ENCODE measurements around the gene TBC1D2B.

Gene TBC1D2B

GRCh38 chr15:78054518-78054917 lies 23.0 kb downstream of the TBC1D2B start:
- Histone ChIP-seq H3K4me3 (ENCODE audit: low read length) (no peak overlapping the region), H3K27me3 (ENCODE audit: control insufficient read depth, insufficient read depth, low read length) (no peaks in the 10 kb centered on the region), H3K27ac (ENCODE audit: low read length) (no peak overlapping the region), H3K36me3 (ENCODE audit: control insufficient read depth, insufficient read depth, low read length) (no peaks in the 10 kb centered on the region), H3K4me1 (ENCODE audit: control insufficient read depth, insufficient read depth, low read length) (peaks cover 4% of the 10 kb centered on the region), H3K9me3 (ENCODE audit: control insufficient read depth, insufficient read depth, low read length) (no peaks in the 10 kb centered on the region)
- DNase-seq (ENCODE audit: low read depth, low spot score) = no peak
- WGBS (ENCODE audit: insufficient coverage, insufficient read length) = no CpG with 5 or more reads among the region's 2 CpGs

GRCh38 chr15:78052545-78052944 lies 25.0 kb downstream of the TBC1D2B start:
- Histone ChIP-seq H3K27ac (ENCODE audit: low read length) (no peak overlapping the region), H3K4me3 (ENCODE audit: low read length) (no peak overlapping the region), H3K27me3 (ENCODE audit: control insufficient read depth, insufficient read depth, low read length) (no peaks in the 10 kb centered on the region), H3K4me1 (ENCODE audit: control insufficient read depth, insufficient read depth, low read length) (peaks cover 4% of the 10 kb centered on the region), H3K9me3 (ENCODE audit: control insufficient read depth, insufficient read depth, low read length) (no peaks in the 10 kb centered on the region), H3K36me3 (ENCODE audit: control insufficient read depth, insufficient read depth, low read length) (no peaks in the 10 kb centered on the region)
- no peak for DNase-seq (ENCODE audit: low read depth, low spot score)
- WGBS (ENCODE audit: insufficient coverage, insufficient read length) = no CpG with 5 or more reads among the region's 5 CpGs

GRCh38 chr15:78052001-78052401 lies 25.5 kb downstream of the TBC1D2B start:
- Histone ChIP-seq H3K4me3 (ENCODE audit: low read length) (no peak overlapping the region), H3K27me3 (ENCODE audit: control insufficient read depth, insufficient read depth, low read length) (no peaks in the 10 kb centered on the region), H3K27ac (ENCODE audit: low read length) (no peak overlapping the region), H3K9me3 (ENCODE audit: control insufficient read depth, insufficient read depth, low read length) (no peaks in the 10 kb centered on the region), H3K36me3 (ENCODE audit: control insufficient read depth, insufficient read depth, low read length) (no peaks in the 10 kb centered on the region), H3K4me1 (ENCODE audit: control insufficient read depth, insufficient read depth, low read length) (peaks cover 4% of the 10 kb centered on the region)
- DNase-seq (ENCODE audit: low read depth, low spot score) = no peak

GRCh38 chr15:78051596-78051995 lies 25.9 kb downstream of the TBC1D2B start:
- no CpG with 5 or more reads among the region's 3 CpGs for WGBS (ENCODE audit: insufficient coverage, insufficient read length)
- Histone ChIP-seq H3K4me1 (ENCODE audit: control insufficient read depth, insufficient read depth, low read length) (peaks cover 2% of the 10 kb centered on the region), H3K9me3 (ENCODE audit: control insufficient read depth, insufficient read depth, low read length) (no peaks in the 10 kb centered on the region), H3K4me3 (ENCODE audit: low read length) (no peak overlapping the region), H3K27me3 (ENCODE audit: control insufficient read depth, insufficient read depth, low read length) (no peaks in the 10 kb centered on the region), H3K27ac (ENCODE audit: low read length) (no peak overlapping the region), H3K36me3 (ENCODE audit: control insufficient read depth, insufficient read depth, low read length) (no peaks in the 10 kb centered on the region)
- no peak for DNase-seq (ENCODE audit: low read depth, low spot score)

DNA sequence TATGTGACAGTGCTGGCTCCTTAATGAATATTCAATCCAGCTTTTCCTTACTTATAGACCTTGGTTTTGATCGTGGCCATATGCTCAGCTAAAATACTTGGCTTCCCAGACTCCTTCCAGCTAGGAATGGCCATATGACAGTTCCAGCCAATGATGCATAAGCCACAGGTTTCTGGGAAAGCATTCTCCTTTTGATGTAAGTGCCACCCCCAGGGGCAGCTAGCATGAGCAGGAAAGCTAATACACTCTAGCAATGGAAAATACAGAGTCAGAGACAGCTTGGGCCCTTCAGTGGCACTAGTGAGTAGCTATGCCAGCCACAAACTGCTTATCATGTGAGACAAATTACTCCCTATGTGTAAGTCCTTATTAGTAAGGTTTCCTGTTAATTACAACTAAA lies 26.7 kb downstream of the TBC1D2B start:
- Histone ChIP-seq H3K36me3 (ENCODE audit: control insufficient read depth, insufficient read depth, low read length) (no peaks in the 10 kb centered on the region), H3K9me3 (ENCODE audit: control insufficient read depth, insufficient read depth, low read length) (no peaks in the 10 kb centered on the region), H3K4me1 (ENCODE audit: control insufficient read depth, insufficient read depth, low read length) (peaks cover 2% of the 10 kb centered on the region; the same call in 1 of the 2 replicates), H3K4me3 (ENCODE audit: low read length) (no peak overlapping the region), H3K27ac (ENCODE audit: low read length) (no peak overlapping the region), H3K27me3 (ENCODE audit: control insufficient read depth, insufficient read depth, low read length) (no peaks in the 10 kb centered on the region)
- DNase-seq (ENCODE audit: low read depth, low spot score) = no peak
- WGBS (ENCODE audit: insufficient coverage, insufficient read length) = no CpG with 5 or more reads among the region's 1 CpG

DNA sequence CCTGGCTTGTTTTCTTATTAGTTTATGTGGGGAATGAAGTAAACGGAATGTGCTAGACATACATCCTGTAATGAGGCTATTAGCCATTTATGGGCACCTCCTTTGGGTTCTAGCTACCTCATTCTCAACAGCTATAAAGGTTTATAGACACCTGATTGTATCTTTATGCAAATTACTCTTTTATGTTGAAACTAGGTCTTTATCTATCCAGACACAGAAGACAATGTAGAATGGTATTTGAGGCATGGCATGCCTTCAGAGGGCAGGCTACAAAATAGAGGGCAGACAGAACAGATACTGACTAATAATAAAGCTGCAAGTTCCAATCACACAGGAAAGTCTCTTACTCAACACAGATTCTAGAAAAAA lies 27.1 kb downstream of the TBC1D2B start:
- H3K9me3 ChIP-seq (ENCODE audit: control insufficient read depth, insufficient read depth, low read length) = no peaks in the 10 kb centered on the region
- peaks cover 2% of the 10 kb centered on the region; the same call in 1 of the 2 replicates for H3K4me1 ChIP-seq (ENCODE audit: control insufficient read depth, insufficient read depth, low read length)
- no CpG with 5 or more reads among the region's 1 CpG for WGBS (ENCODE audit: insufficient coverage, insufficient read length)
- DNase-seq (ENCODE audit: low read depth, low spot score) = no peak
- H3K4me3 ChIP-seq (ENCODE audit: low read length) = no peak overlapping the region
- no peaks in the 10 kb centered on the region for H3K36me3 ChIP-seq (ENCODE audit: control insufficient read depth, insufficient read depth, low read length)
- no peaks in the 10 kb centered on the region for H3K27me3 ChIP-seq (ENCODE audit: control insufficient read depth, insufficient read depth, low read length)
- no peak overlapping the region for H3K27ac ChIP-seq (ENCODE audit: low read length)

- no peaks in the 10 kb centered on the region for H3K9me3 ChIP-seq (ENCODE audit: control insufficient read depth, insufficient read depth, low read length)
- no peaks in the 10 kb centered on the region for H3K27me3 ChIP-seq (ENCODE audit: control insufficient read depth, insufficient read depth, low read length)
- H3K27ac ChIP-seq (ENCODE audit: low read length) = no peak overlapping the region
- H3K4me1 ChIP-seq (ENCODE audit: control insufficient read depth, insufficient read depth, low read length) = peaks cover 2% of the 10 kb centered on the region; the same call in 1 of the 2 replicates
- H3K4me3 ChIP-seq (ENCODE audit: low read length) = no peak overlapping the region
- WGBS (ENCODE audit: insufficient coverage, insufficient read length) = no CpG with 5 or more reads among the region's 7 CpGs
- H3K36me3 ChIP-seq (ENCODE audit: control insufficient read depth, insufficient read depth, low read length) = no peaks in the 10 kb centered on the region
- no peak for DNase-seq (ENCODE audit: low read depth, low spot score)
These were observed 27.6 kb downstream of the TBC1D2B start for GRCh38 chr15:78049691-78050440.

- H3K27me3 ChIP-seq (ENCODE audit: control insufficient read depth, insufficient read depth, low read length) = no peaks in the 10 kb centered on the region
- WGBS (ENCODE audit: insufficient coverage, insufficient read length) = no CpG with 5 or more reads among the region's 5 CpGs
- DNase-seq (ENCODE audit: low read depth, low spot score) = no peak
- H3K9me3 ChIP-seq (ENCODE audit: control insufficient read depth, insufficient read depth, low read length) = no peaks in the 10 kb centered on the region
- no peaks in the 10 kb centered on the region for H3K36me3 ChIP-seq (ENCODE audit: control insufficient read depth, insufficient read depth, low read length)
- no peak overlapping the region for H3K4me3 ChIP-seq (ENCODE audit: low read length)
- H3K27ac ChIP-seq (ENCODE audit: low read length) = no peak overlapping the region
- peaks cover 2% of the 10 kb centered on the region; the same call in 1 of the 2 replicates for H3K4me1 ChIP-seq (ENCODE audit: control insufficient read depth, insufficient read depth, low read length)
These were observed 28.9 kb downstream of the TBC1D2B start for GRCh38 chr15:78048628-78048920.

DNA sequence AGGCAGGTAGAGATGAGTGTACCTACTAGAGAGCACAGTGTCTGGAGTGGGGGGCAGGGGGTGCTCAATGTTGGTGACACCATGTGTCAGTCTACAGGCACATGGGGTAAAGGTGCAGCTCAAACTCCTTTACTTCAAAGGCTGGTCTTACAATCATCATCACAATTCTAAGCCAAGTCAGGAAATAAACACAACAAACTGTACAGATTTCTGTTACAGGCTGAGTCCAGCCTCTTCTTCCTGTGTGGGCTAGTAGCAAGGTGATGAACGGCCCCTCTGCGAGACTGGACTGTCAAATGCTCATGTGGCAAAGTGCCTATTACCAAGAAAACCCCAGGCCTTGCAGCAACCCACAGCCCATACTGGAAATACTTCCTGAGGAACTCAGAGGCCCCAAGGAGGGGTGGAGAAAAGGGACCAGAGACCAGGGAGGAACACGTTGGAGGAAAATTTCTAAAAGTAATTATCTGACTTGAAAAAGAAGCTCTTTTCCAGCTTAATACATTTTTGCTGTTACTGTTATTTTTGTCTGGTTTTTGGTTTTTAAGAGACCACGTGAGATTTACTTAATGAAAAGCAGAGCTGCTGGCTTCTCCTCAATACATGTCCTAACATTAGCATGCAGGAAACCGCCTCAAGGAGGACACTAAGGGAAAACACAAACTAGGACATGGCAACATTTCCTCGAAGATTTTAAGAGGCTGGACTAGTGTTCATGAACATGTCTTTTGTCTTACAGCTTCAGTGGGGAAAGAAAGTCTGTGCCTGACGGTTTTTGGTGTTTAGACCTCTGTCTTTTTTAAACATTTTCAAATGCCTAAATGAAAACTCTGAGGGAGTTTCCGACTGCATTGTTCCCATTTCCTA lies 29.5 kb downstream of the TBC1D2B start:
- Histone ChIP-seq H3K27me3 (ENCODE audit: control insufficient read depth, insufficient read depth, low read length) (no peaks in the 10 kb centered on the region), H3K36me3 (ENCODE audit: control insufficient read depth, insufficient read depth, low read length) (no peaks in the 10 kb centered on the region), H3K4me3 (ENCODE audit: low read length) (no peak overlapping the region), H3K9me3 (ENCODE audit: control insufficient read depth, insufficient read depth, low read length) (no peaks in the 10 kb centered on the region), H3K4me1 (ENCODE audit: control insufficient read depth, insufficient read depth, low read length) (peaks cover 2% of the 10 kb centered on the region; the same call in 1 of the 2 replicates), H3K27ac (ENCODE audit: low read length) (no peak overlapping the region)
- no peak for DNase-seq (ENCODE audit: low read depth, low spot score)
- WGBS (ENCODE audit: insufficient coverage, insufficient read length) = no CpG with 5 or more reads among the region's 8 CpGs

- no peak for DNase-seq (ENCODE audit: low read depth, low spot score)
- Histone ChIP-seq H3K9me3 (ENCODE audit: control insufficient read depth, insufficient read depth, low read length) (no peaks in the 10 kb centered on the region), H3K27me3 (ENCODE audit: control insufficient read depth, insufficient read depth, low read length) (no peaks in the 10 kb centered on the region), H3K27ac (ENCODE audit: low read length) (no peak overlapping the region), H3K36me3 (ENCODE audit: control insufficient read depth, insufficient read depth, low read length) (no peaks in the 10 kb centered on the region), H3K4me3 (ENCODE audit: low read length) (no peak overlapping the region), H3K4me1 (ENCODE audit: control insufficient read depth, insufficient read depth, low read length) (peaks cover 1% of the 10 kb centered on the region; the same call in 1 of the 2 replicates)
- no CpG with 5 or more reads among the region's 5 CpGs for WGBS (ENCODE audit: insufficient coverage, insufficient read length)
These were observed 30.6 kb downstream of the TBC1D2B start for GRCh38 chr15:78046796-78047341.

Measured in iPS DF 6.9 (cell line).